ENCODE measurements around the gene RAI14.

Gene RAI14

DNA sequence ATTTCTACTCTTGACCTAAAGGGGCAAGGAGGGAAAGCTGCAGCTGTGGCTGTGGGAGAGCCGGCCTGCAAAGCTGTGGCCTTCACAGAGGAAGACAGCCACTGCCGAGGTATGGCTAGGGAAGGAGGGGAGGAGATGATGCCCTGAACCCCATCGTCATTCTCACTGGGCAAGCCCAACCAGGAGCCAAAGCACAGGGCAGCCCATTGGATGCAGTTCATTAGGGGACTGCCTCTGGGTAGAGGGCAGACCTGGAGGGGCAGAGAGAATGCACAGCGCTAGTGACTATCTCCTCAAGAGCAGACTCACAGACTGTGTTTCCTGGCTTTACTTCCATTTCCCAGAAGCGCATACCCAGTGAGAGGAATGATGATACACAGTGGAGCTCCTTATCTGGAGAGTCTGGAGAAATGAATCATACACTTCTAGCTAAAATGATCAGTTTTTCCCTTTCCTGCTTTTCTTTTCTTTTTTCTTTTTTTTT, 135.7 kb downstream of the RAI14 start:
- H4K20me1 ChIP-seq (ENCODE audit: insufficient read depth, low read length) = no peaks in the 10 kb centered on the region
- H3K9me3 ChIP-seq (replicated peaks; ENCODE audit: insufficient read depth, low read length) = no peaks in the 10 kb centered on the region
- H2AFZ ChIP-seq (ENCODE audit: low read length) = no peak overlapping the region
- H3K4me1 ChIP-seq (ENCODE audit: low read length) = no peaks in the 10 kb centered on the region
- H3K4me3 ChIP-seq (ENCODE audit: low read length) = no peak overlapping the region
- no peak overlapping the region for H3K9ac ChIP-seq (ENCODE audit: low read length)
- H3K4me2 ChIP-seq (ENCODE audit: low read depth, low read length) = no peak overlapping the region
- no peaks in the 10 kb centered on the region for H3F3A ChIP-seq (ENCODE audit: insufficient read depth, low read length)
- H3K79me2 ChIP-seq (ENCODE audit: low read length) = no peaks in the 10 kb centered on the region
- no peak for TF ChIP-seq EZH2phosphoT487 (IDR thresholded peaks at IDR 0.05; ENCODE audit: low read length)
- TF ChIP-seq EZH2 (optimal IDR thresholded peaks at IDR 0.05; ENCODE audit: low read depth, low read length) = no peak
- TF ChIP-seq, protein P1, sequence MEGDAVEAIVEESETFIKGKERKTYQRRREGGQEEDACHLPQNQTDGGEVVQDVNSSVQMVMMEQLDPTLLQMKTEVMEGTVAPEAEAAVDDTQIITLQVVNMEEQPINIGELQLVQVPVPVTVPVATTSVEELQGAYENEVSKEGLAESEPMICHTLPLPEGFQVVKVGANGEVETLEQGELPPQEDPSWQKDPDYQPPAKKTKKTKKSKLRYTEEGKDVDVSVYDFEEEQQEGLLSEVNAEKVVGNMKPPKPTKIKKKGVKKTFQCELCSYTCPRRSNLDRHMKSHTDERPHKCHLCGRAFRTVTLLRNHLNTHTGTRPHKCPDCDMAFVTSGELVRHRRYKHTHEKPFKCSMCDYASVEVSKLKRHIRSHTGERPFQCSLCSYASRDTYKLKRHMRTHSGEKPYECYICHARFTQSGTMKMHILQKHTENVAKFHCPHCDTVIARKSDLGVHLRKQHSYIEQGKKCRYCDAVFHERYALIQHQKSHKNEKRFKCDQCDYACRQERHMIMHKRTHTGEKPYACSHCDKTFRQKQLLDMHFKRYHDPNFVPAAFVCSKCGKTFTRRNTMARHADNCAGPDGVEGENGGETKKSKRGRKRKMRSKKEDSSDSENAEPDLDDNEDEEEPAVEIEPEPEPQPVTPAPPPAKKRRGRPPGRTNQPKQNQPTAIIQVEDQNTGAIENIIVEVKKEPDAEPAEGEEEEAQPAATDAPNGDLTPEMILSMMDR (IDR thresholded peaks at IDR 0.05; ENCODE audit: low read length) = no peak
- H3K36me3 ChIP-seq (replicated peaks; ENCODE audit: insufficient read depth, low read length) = no peaks in the 10 kb centered on the region
- no peaks in the 10 kb centered on the region for H3K27me3 ChIP-seq (replicated peaks; ENCODE audit: insufficient read depth, low read length)
- H3K9me2 ChIP-seq (replicated peaks; ENCODE audit: insufficient read depth, low read length) = no peaks in the 10 kb centered on the region
- H3K27ac ChIP-seq (ENCODE audit: low read length) = no peak overlapping the region
- DNase-seq = no peak

DNA sequence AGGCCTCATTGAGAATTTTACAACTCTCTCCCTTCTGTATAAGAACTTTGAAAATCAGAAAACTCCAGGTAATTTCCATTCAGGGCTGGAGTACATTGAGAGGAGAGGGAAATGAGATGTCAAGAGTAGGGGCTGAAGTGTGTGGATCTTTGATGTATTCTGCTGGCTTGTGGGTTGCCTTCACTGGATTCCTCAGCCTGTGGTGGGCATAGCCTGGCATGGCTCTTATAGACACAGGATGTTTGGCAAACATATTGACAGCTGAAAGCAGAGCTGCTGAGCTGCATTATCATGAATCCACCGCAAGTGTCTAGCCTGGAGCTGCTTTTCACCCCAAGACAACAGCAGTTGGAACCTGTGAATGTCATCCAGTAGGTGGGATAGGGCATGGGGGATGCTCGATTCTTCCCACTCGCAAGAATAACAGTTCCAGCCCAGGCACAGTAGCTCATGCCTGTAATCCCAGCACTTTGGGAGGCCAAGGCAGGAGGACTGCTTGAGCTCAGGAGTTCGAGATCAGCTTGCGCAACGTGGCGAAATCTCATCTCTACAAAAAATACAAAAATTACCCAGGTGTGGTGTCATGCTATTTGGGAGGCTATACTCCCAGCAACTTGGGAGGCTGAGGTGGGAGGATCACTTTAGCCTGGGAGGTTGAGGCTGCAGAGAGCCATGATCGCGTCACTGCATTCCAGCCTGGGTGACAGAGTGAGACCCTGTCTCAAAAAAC, 146.9 kb downstream of the RAI14 start:
- H3K9me2 ChIP-seq (replicated peaks; ENCODE audit: insufficient read depth, low read length) = no peaks in the 10 kb centered on the region
- no peaks in the 10 kb centered on the region for H3F3A ChIP-seq (ENCODE audit: insufficient read depth, low read length)
- H2AFZ ChIP-seq (ENCODE audit: low read length) = no peak overlapping the region
- no peaks in the 10 kb centered on the region for H4K20me1 ChIP-seq (ENCODE audit: insufficient read depth, low read length)
- no peaks in the 10 kb centered on the region for H3K27me3 ChIP-seq (replicated peaks; ENCODE audit: insufficient read depth, low read length)
- H3K9ac ChIP-seq (ENCODE audit: low read length) = no peak overlapping the region
- no peak for DNase-seq
- H3K9me3 ChIP-seq (replicated peaks; ENCODE audit: insufficient read depth, low read length) = no peaks in the 10 kb centered on the region
- no peaks in the 10 kb centered on the region for H3K4me1 ChIP-seq (ENCODE audit: low read length)
- no peak overlapping the region for H3K27ac ChIP-seq (ENCODE audit: low read length)
- H3K4me2 ChIP-seq (ENCODE audit: low read depth, low read length) = no peak overlapping the region
- no peaks in the 10 kb centered on the region for H3K79me2 ChIP-seq (ENCODE audit: low read length)
- H3K4me3 ChIP-seq (ENCODE audit: low read length) = no peak overlapping the region
- H3K36me3 ChIP-seq (replicated peaks; ENCODE audit: insufficient read depth, low read length) = no peaks in the 10 kb centered on the region
- TF ChIP-seq, protein P1 (IDR thresholded peaks at IDR 0.05; ENCODE audit: low read length) = no peak
- TF ChIP-seq EZH2phosphoT487 (IDR thresholded peaks at IDR 0.05; ENCODE audit: low read length) (no peak), EZH2 (optimal IDR thresholded peaks at IDR 0.05; ENCODE audit: low read depth, low read length) (no peak)

DNA sequence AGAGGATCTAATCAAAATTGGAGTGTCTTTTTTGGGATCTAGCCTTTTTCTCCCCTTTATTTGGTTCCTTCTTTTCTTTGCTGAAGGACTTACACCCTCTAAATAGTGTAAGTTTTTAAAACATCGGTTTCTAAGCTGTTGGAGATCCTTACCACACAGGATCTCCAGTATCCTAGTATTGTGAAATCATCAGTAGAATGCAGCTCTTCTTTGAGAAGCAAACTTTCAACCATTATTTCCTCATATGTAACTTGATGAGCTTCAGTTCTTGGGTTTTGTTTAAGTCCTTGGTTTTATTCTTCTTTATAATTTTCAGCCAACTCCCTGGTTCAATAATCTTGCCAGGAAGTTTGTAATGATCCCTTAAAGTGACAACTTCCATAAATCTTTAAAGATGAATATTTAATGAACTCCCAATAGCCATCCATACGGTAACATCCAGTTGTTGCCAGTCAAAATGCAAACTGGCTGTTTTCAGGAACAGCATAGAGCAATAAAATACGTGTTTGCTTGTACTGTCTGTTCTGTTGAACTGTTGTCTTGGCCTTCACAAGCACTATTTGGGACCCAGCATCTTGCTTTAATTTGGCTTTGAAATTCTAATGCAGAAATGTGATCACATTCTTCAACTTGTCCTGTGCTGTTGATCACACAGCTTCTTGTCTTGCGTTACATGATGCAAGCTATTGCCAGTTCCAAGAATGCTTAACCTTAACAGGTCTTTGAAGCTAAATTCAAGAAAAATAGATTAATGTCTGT, 148.0 kb downstream of the RAI14 start:
- H3K9me3 ChIP-seq (replicated peaks; ENCODE audit: insufficient read depth, low read length) = no peaks in the 10 kb centered on the region
- no peak overlapping the region for H2AFZ ChIP-seq (ENCODE audit: low read length)
- no peaks in the 10 kb centered on the region for H3F3A ChIP-seq (ENCODE audit: insufficient read depth, low read length)
- H3K9ac ChIP-seq (ENCODE audit: low read length) = no peak overlapping the region
- no peak overlapping the region for H3K4me3 ChIP-seq (ENCODE audit: low read length)
- H3K9me2 ChIP-seq (replicated peaks; ENCODE audit: insufficient read depth, low read length) = no peaks in the 10 kb centered on the region
- no peak overlapping the region for H3K27ac ChIP-seq (ENCODE audit: low read length)
- H3K36me3 ChIP-seq (replicated peaks; ENCODE audit: insufficient read depth, low read length) = no peaks in the 10 kb centered on the region
- no peaks in the 10 kb centered on the region for H3K27me3 ChIP-seq (replicated peaks; ENCODE audit: insufficient read depth, low read length)
- no peaks in the 10 kb centered on the region for H3K4me1 ChIP-seq (ENCODE audit: low read length)
- H3K79me2 ChIP-seq (ENCODE audit: low read length) = no peaks in the 10 kb centered on the region
- H4K20me1 ChIP-seq (ENCODE audit: insufficient read depth, low read length) = no peaks in the 10 kb centered on the region
- no peak for DNase-seq
- TF ChIP-seq EZH2phosphoT487 (IDR thresholded peaks at IDR 0.05; ENCODE audit: low read length) = no peak
- TF ChIP-seq EZH2 (optimal IDR thresholded peaks at IDR 0.05; ENCODE audit: low read depth, low read length) = no peak
- TF ChIP-seq, protein P1 (IDR thresholded peaks at IDR 0.05; ENCODE audit: low read length) = no peak
- no peak overlapping the region for H3K4me2 ChIP-seq (ENCODE audit: low read depth, low read length)

Measured in MM.1S (cell line).